HG02763 (cell line): Measurements from ENCODE around the gene PCARE.

Experiments used
- ATAC-seq: cut with Tn5 transposase; IDR thresholded peaks from one replicate; pipeline ENCODE4 v1.9.1; 2021; ENCODE audit warnings: mild to moderate bottlenecking, moderate library complexity; ENCODE audit not compliant: unreplicated experiment

The PCARE gene

DNA sequence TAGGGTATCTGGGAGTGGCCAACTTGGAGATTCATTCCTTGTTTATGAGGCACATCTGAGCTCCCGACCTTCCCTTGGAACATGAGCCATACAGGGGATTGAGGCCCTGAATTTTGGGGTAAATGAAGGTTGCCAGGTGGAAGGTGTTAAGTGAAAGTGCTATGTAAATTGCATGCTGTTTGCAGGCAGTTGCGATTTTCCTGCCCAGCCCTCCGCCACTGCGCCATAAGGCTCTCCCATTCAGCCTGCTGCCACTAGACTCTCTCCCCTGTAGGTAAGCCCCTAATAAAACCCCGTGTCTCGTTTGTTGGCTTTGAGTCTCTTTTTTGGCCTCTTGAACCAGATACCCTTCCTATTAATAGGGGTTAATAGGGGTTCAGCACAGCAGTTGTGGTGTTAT lies 33.8 kb downstream of the PCARE start:
- no peak for ATAC-seq

- ATAC-seq, result no peak
Measured at GRCh38 chr2:29039718-29040480, 34.4 kb downstream of the PCARE start.

- ATAC-seq, result no peak
Measured at GRCh38 chr2:29035016-29035745, 39.1 kb downstream of the PCARE start.

DNA sequence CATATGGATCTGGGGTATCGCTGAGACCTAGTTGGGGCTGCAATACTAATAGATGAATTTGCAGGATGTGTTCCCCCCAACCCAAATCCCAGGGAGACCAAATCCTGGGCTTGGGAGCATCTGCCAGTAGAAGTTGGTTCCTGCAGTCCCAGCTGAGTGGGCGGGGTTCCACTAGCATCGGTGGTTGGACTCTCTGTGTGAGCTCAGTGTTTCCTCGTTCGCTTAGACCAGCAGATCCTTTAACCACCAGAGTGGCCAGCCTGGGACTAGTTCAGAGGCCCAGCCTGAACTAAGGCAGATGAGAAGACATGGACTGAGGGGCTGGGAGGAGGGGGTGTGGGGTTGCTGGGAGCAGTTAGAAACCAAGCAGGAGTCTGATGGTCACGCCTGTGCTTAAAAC lies 40.7 kb downstream of the PCARE start:
- no peak for ATAC-seq

DNA sequence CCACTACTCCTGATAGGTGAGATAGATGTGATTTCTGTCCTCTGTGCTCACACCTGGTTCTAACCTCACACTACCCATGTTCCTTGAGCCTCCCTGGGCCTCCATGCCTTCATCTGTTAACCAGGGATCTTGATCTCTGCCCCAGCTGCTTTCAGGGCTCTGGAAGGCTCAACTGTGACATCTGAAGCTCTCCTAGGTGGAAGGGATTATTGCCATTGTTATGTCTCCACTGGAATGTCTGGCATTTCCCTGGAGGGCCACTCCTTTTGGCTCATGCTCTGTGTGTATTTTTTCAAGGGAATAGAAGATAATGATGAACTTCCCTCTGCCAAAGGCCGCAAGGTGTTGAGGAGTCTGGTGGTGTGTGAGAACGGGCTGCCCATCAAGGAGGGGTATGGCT lies 41.2 kb downstream of the PCARE start:
- ATAC-seq, result no peak

DNA sequence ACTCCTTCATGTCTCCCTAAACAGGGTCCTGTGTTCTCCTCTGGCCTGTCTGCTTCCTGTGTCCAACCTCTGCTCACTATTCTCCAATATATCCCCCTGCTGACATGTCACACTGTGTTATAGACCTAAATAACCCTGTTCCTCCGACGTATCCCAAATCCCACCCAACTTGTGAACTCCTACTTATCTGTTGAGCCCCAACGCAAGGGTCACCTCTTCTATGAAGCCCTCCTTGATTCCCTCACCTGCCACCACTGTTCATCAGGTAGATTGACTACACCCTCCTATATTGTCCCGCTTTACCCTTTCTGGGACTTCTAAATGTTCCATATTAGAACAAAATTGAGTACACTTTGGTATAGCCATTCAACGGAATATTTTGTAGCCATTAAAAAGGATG lies 42.1 kb downstream of the PCARE start:
- no peak for ATAC-seq

- no peak for ATAC-seq
Measured at GRCh38 chr2:29031046-29031445, 43.3 kb downstream of the PCARE start.

DNA sequence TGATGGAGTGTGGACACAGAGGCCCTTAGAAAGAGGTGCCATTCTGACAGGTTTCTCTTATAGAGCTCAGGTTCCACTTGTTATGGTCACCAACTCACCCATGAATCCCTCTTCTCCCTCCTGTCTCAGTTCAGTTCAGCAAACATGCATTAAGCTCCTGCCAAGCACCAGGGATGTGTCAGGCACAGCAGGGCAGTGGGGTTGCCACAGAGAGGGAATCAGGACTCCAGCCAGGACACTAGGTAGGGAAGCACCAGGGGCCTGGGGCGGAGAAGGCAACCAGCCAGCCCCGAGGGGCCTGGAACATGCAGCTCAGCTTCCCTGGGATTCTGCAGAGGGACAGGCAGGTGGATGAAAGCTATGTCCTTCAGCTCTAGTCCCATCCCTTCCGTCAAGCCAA lies 48.6 kb downstream of the PCARE start:
- ATAC-seq, result no peak

DNA sequence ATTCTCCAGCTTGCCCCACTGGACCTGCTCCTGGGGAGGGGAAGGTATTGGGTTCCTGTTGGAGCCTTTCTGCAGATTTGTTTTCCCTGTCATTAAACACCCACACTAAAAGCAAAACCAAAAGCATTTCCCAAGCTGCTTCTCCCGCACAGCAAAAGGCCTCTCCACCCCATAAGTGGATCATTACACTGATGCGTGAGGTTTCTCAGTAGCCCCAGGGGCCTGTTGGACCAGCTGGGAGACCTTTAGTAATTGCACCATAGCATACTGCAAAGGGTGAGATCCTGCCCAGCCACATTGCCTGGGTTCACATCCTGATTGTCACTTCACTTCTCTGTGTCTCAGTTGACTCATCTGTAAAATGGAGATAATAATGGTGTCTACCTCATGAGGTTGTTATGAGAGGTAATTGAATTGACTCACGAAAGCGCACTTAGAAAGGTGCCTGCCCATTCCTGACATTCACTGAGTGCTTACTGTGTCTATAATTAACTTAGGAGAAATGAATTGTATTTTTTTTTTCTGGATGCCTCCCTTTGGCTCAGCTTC lies 49.4 kb downstream of the PCARE start:
- ATAC-seq, result no peak

DNA sequence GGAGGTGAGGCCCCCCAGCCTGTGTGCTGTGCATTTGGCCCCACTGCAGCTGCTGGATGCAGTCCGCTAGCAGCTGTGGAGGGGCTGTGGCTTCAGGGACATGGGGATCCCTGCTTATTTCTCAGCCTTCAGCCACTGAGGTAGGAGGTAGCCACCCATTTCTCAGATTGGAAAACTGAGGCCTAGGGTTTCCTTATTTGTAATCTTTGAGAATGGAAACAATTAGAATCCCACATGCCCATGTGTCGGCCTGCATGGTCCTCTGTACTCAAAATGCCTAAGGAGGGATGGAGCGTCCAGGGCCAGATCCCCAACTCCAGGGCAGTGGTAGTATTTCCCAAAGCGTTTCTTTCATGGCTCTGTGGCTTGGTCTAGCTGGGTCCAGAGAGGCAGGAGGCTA lies 51.1 kb downstream of the PCARE start:
- no peak for ATAC-seq

DNA sequence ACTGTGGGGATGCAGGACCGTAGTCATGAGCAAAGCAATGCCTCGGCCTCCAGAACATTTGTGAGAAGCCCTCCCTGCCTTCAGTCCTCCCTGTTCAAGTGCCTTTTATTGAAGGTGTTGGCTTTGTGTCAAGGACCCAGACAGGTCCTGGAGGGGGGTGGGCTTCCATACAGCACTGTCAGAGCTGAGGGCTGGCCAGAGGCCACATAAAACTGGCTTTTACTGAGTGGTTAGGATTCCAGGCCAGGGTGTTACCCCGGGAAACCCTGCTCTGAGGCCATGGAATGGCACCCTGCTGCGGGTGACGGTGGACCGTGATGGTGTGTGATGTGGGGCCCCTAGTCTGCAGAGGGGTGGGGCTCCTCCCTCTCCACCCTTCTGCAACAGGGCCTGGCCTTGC lies 51.6 kb downstream of the PCARE start:
- ATAC-seq, result no peak

DNA sequence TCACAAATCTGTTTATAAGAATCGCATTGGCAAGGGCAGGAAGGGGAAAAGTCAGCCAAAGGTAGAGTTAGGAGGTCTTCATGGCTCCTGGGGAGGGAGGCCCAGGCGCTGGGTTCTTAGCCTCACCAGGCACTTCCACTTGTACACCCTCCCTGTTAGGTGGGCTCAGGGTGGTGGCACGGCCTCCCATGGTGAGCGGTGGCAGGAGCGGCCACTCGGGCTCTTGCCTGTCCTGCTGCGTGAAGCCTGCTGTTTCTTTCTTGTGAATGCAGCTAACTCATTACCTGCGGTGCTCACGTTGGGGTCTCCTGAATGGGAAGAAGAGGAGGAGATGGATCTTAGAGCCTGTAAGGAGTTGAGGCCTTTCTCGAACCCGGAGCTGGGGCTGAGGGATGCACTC lies 52.4 kb downstream of the PCARE start:
- ATAC-seq, result no peak

DNA sequence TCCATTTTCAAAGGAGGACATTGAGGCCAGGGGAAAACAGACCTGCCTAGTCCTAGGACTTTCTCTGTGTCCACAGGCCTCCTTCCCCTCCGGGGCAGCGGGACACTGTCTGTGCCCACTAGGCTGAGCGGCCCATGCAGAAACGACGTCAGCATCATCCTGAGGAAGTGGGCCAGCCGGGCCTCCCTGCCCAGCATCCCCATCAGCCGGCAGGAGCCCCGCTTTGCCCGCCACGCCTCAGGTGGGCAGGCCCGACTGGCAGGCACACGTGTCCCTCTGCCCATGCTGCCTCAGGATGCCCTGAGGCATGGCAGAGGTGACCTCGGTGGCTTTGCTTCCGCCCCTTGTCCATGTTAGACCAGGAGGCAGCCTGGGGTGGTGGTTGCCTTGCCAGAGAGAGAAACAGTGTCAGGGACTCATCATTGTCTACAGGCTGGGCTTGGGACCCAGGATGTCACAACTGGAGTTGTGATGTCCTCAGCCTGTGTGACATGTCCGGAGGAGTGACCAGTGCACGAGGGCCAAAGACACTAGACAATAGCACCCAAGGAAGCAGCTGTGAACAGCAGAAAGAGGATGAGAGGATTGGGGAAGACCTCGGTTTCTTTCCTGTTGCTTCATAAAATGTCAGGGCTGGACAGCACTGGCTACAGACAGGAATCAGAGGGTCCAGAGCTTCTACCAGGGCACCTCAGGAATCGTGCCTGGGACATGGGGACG lies 56.4 kb downstream of the PCARE start:
- no peak for ATAC-seq

DNA sequence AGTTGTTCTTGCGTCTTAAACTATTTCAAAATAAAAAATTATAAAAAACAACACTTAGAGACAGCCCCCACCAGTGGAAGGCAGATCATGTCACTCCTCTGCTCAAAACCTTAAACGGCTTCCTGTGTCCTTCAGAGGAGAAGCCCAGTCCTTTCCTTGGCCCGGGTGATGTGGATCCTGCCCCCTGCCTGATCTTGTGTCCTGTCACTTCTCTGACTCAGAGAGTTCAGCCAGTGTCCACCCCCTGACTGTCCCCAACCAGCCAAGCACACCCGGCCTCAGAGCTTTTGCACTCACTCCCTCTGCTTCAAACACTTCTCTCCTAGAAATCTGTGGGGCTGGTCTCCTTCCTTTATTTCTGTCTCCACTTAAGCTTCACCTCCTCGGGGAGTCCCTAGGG lies 57.8 kb downstream of the PCARE start:
- ATAC-seq, result no peak

DNA sequence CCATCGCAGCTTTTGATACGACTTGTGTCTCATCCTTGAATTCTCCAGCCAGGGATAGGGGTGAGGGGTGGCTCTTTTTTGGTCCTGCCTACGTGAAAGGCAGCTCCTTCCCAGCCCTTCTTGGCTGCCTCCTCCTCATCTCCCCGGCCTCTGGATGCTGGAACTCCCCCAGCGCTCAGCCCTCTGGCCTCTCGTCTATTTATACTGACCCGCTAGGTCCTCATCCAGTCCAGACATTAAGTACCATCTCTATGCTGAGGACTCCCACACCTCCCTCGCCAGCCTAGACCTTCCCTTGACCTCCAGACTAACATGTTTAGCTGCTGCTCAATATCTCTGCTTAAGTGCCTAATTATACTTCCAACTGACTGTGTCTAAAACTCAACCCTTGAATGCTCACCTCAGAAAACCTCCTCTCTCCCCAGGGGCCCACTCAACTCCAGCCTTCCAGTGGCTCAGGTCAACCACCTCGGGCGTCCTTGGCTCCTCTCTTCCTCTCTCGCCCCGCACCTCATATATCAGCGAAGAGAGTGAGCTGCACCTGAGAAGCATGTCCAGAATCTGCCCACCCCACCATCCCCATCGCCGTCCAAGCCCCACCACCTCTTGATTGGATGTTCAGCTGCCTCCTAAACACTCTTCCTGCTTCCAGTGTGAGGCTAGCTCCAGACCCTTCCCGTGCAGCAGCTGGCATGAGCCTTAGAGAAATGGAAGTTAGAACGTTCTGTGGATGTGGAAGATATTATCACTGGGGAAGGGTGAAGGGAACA lies 58.4 kb downstream of the PCARE start:
- no peak for ATAC-seq

GRCh38 chr2:29014811-29015421 lies 59.4 kb downstream of the PCARE start:
- ATAC-seq, result no peak

DNA sequence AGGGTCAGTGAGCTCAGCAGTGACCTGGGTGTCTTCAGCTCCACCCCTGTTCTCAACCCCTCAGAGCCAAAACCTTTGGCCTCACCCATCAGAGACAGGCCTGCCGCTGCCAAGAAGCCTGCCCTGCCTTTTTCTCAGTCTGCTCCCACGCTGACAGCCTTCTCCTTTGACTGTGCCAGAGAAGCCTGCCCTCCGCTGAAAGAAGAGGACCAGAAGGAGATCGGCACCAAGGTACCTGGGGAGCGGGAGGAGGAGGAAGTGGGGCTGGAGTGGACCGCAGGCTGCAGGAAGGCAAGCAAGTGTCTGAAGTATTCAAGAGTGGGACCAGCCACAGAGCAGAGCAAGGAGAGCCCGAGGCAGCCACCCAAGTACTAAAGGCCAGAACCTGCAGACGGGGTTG lies 60.0 kb downstream of the PCARE start:
- ATAC-seq, result no peak

- no peak for ATAC-seq
Measured at GRCh38 chr2:29013057-29013780, 61.1 kb downstream of the PCARE start.

GRCh38 chr2:29012211-29012681 lies 62.1 kb downstream of the PCARE start:
- ATAC-seq, result no peak
